OCI-LY1 (cell line): ENCODE results near the gene FBN1.

Experiments used
- H2AFZ ChIP-seq: fragments of 200-600 bp; sonication (generic), shearing (Covaris generic); 2 replicates; pipeline ENCODE4 v1.6.0; 2014; ENCODE audit warnings: antibody characterized with exemption, mild to moderate bottlenecking, low read length
- H3F3A ChIP-seq: fragments of 200-600 bp; sonication (generic), shearing (Covaris generic); 2 replicates; pipeline ENCODE4 v1.6.0; 2014; ENCODE audit warnings: mild to moderate bottlenecking, antibody characterized with exemption, low read length, moderate library complexity; ENCODE audit not compliant: insufficient read depth
- H3K27ac ChIP-seq: fragments of 200-600 bp; sonication (generic); 2 replicates; pipeline ENCODE4 v1.5.1; 2014; ENCODE audit warnings: low read length, mixed run types, mild to moderate bottlenecking, low read depth; ENCODE audit not compliant: poor library complexity, severe bottlenecking
- H3K27me3 ChIP-seq: fragments of 200-600 bp; sonication (generic); 2 replicates; pipeline ENCODE4 v1.6.0; 2014; ENCODE audit warnings: antibody characterized with exemption, mild to moderate bottlenecking, low read length, moderate library complexity; ENCODE audit not compliant: insufficient read depth
- H3K36me3 ChIP-seq: fragments of 200-600 bp; sonication (generic); 2 replicates; pipeline ENCODE4 v1.6.1; 2014; ENCODE audit warnings: mild to moderate bottlenecking, antibody characterized with exemption, low read length, moderate library complexity, mixed read lengths; ENCODE audit not compliant: insufficient read depth
- H3K4me1 ChIP-seq: fragments of 200-600 bp; sonication (generic); 2 replicates; pipeline ENCODE4 v1.5.1; 2014; ENCODE audit warnings: mild to moderate bottlenecking, low read length, moderate library complexity; ENCODE audit not compliant: insufficient read depth, severe bottlenecking
- H3K4me2 ChIP-seq: fragments of 200-600 bp; sonication (generic), shearing (Covaris generic); 2 replicates; pipeline ENCODE4 v1.6.1; 2014; ENCODE audit warnings: low read length
- H3K4me3 ChIP-seq: fragments of 200-600 bp; sonication (generic); 2 replicates; pipeline ENCODE4 v1.5.1; 2014; ENCODE audit warnings: low read length, low read depth, mild to moderate bottlenecking, mixed read lengths; ENCODE audit not compliant: poor library complexity, severe bottlenecking
- H3K79me2 ChIP-seq: fragments of 200-600 bp; shearing (Covaris generic); 2 replicates; pipeline ENCODE4 v1.6.1; 2016; ENCODE audit warnings: mixed run types, low read length, mixed read lengths; ENCODE audit not compliant: insufficient read depth
- H3K9ac ChIP-seq: fragments of 200-600 bp; sonication (generic), shearing (Covaris generic); 2 replicates; pipeline ENCODE4 v1.6.1; 2014; ENCODE audit warnings: mild to moderate bottlenecking, low read length, mixed read lengths
- H3K9me2 ChIP-seq: fragments of 200-600 bp; sonication (generic), shearing (Covaris generic); 2 replicates; pipeline ENCODE4 v1.6.1; 2014; ENCODE audit warnings: low read depth, mild to moderate bottlenecking, low read length, mixed read lengths
- H3K9me3 ChIP-seq: fragments of 200-600 bp; shearing (Covaris generic); 2 replicates; pipeline ENCODE4 v1.6.1; 2014; ENCODE audit warnings: low read length, mixed read lengths
- H4K20me1 ChIP-seq: fragments of 200-600 bp; sonication (generic), shearing (Covaris generic); 2 replicates; pipeline ENCODE4 v1.6.0; 2016; ENCODE audit warnings: mild to moderate bottlenecking, low read length; ENCODE audit not compliant: insufficient read depth
- EZH2 ChIP-seq: fragments of 200-600 bp; sonication (generic), shearing (Covaris generic); IDR thresholded peaks from 2 replicates; pipeline ENCODE4 v1.8.0; 2017; ENCODE audit warnings: borderline replicate concordance, mixed run types, mild to moderate bottlenecking, antibody characterized with exemption, low read length, moderate library complexity, mixed read lengths
- TF ChIP-seq, protein P1 (sequence below): fragments of 200-600 bp; sonication (generic), shearing (Covaris generic); IDR thresholded peaks from 2 replicates; pipeline ENCODE4 v1.5.1; 2017; ENCODE audit warnings: mild to moderate bottlenecking, antibody characterized with exemption, low read length, moderate library complexity, mixed read lengths

The FBN1 gene

DNA sequence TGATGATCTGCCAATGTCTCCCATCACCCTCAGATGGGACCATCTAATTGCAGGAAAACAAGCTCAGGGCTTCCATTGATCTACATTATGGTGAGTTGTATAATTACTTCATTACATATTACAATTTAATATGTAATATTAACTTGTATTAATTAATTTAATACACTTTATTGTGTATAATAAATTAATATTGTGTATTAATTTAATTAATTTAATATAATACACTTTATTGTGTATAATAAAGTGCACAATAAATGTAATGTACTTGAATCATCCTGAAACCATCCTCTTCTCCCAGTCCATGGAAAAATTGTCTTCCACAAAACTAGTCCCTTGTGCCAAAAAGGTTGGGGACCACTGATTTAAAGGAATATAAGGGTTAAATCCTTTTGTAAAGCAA is 123.4 kb downstream of the FBN1 start:
- Histone ChIP-seq H3K9me3 (no peaks in the 10 kb centered on the region), H3K4me1 (no peaks in the 10 kb centered on the region), H3K79me2 (no peaks in the 10 kb centered on the region), H3K27me3 (no peaks in the 10 kb centered on the region), H2AFZ (no peak overlapping the region), H3F3A (no peaks in the 10 kb centered on the region), H3K4me2 (no peak overlapping the region), H3K27ac (no peak overlapping the region), H4K20me1 (no peaks in the 10 kb centered on the region), H3K4me3 (no peak overlapping the region), H3K9me2 (no peaks in the 10 kb centered on the region), H3K36me3 (no peaks in the 10 kb centered on the region), H3K9ac (no peak overlapping the region)
- TF ChIP-seq, protein P1, sequence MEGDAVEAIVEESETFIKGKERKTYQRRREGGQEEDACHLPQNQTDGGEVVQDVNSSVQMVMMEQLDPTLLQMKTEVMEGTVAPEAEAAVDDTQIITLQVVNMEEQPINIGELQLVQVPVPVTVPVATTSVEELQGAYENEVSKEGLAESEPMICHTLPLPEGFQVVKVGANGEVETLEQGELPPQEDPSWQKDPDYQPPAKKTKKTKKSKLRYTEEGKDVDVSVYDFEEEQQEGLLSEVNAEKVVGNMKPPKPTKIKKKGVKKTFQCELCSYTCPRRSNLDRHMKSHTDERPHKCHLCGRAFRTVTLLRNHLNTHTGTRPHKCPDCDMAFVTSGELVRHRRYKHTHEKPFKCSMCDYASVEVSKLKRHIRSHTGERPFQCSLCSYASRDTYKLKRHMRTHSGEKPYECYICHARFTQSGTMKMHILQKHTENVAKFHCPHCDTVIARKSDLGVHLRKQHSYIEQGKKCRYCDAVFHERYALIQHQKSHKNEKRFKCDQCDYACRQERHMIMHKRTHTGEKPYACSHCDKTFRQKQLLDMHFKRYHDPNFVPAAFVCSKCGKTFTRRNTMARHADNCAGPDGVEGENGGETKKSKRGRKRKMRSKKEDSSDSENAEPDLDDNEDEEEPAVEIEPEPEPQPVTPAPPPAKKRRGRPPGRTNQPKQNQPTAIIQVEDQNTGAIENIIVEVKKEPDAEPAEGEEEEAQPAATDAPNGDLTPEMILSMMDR, result no peak
- no peak for TF ChIP-seq EZH2

DNA sequence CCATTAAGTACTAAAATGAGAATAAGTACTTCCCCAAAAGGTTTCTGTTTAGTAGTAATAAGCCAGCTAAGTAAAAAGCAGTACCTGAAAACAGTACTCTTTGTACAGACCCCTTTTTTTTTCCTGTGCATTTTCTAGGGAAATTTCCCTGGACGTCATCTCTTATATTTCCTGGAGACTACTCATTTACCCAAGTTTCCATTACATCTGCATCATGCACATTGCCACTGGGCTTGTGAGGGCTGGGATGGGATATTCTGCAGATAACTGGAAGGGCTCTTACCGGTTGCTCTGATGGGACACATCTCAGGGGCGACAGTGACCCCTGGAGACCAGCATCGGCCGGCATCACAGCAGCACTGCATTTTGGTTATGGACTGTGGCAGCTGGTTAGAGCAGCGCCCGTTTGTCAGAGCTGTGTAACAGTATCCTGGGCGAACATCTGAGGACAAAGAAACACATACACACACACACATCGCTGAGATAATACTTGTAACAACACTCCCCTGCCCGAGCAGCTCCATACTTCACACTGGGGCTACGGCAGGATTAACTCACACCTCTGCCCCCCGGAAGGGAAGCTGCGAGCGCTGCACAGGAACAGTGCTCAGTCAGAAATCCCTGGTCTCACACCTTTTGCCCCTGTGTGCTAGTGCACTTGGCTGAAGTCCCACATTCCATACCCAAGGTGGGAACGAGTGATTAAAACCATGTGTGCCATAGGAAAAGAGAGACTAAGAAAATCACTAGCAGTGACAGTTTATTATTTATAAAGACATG is 124.9 kb downstream of the FBN1 start:
- Histone ChIP-seq H3K27me3 (no peaks in the 10 kb centered on the region), H3K9ac (no peak overlapping the region), H2AFZ (no peak overlapping the region), H3K9me2 (no peaks in the 10 kb centered on the region), H3F3A (no peaks in the 10 kb centered on the region), H3K27ac (no peak overlapping the region), H4K20me1 (no peaks in the 10 kb centered on the region), H3K36me3 (no peaks in the 10 kb centered on the region), H3K4me3 (no peak overlapping the region), H3K79me2 (no peaks in the 10 kb centered on the region), H3K4me2 (no peak overlapping the region), H3K9me3 (no peaks in the 10 kb centered on the region), H3K4me1 (no peaks in the 10 kb centered on the region)
- TF ChIP-seq, protein P1, result peak; percentile 19; the same call in 1 of the 2 replicates
- TF ChIP-seq EZH2, result no peak

DNA sequence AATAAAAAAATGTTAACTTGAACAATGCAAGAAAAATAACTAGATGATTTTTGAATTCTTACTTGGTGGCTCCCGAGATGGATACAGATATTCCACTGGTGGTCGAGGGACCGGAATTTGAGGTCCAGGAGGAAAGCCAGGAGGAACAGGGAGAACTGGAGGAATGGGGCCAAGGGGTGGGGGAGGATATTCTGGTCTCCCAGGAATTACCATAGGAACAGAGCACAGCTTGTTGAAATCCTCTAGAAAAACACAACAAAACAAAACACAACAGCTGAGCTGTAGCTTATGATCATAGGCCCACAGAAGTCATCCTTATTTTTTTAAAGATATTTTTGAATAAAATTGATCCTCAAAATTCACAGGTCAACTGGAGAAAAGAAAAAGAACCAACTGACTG is 129.4 kb downstream of the FBN1 start:
- Histone ChIP-seq H3K27me3 (no peaks in the 10 kb centered on the region), H3K4me1 (no peaks in the 10 kb centered on the region), H3K9ac (no peak overlapping the region), H3K79me2 (no peaks in the 10 kb centered on the region), H3K9me3 (no peaks in the 10 kb centered on the region), H3K4me3 (no peak overlapping the region), H4K20me1 (no peaks in the 10 kb centered on the region), H2AFZ (no peak overlapping the region), H3K9me2 (no peaks in the 10 kb centered on the region), H3K4me2 (no peak overlapping the region), H3K27ac (no peak overlapping the region), H3F3A (no peaks in the 10 kb centered on the region), H3K36me3 (no peaks in the 10 kb centered on the region)
- TF ChIP-seq, protein P1, result no peak
- TF ChIP-seq EZH2, result no peak
